GM18508 (cell line): Measurements from ENCODE around the gene ABCA1.

Experiments
- ATAC-seq: cut with Tn5 transposase; IDR thresholded peaks from one replicate; pipeline ENCODE4 v1.9.1; 2021; ENCODE audit warnings: moderate number of reproducible peaks; ENCODE audit not compliant: insufficient read depth, unreplicated experiment

Gene ABCA1

DNA sequence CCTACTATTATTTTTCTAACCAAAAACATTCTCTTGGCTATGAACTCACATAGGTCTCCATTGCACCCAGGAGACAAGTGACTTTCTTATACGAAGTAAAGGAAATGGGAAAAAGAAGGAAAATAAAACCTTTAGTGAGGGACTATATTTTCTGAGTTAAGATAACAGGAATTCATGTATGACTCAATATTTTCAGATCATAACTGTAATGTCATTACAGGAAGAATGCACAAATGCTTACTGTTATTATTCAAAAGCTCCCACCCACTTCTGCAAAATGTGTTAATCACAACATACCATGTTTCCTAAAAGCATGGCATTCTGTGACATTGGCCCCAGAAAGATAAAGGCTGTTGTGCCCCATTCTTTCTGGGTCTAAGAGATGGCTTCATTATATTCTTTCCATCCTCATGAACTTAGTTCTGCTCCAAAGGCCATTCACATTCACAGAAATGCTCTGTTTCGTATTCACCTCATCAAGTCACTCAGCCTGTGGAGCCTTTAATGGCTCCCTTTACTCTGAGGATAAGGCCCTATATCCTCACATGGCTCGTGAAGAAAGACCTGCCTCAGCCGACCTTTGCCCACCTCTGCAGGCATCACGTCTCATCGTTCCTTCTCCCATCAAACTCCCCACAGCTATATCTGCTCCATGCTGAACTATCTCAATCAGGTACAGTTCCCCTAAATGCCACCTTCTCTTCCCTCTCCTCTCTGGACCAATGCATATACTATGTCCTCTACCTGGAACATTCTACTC is 77.0 kb downstream of the ABCA1 start:
- ATAC-seq: no peak

DNA sequence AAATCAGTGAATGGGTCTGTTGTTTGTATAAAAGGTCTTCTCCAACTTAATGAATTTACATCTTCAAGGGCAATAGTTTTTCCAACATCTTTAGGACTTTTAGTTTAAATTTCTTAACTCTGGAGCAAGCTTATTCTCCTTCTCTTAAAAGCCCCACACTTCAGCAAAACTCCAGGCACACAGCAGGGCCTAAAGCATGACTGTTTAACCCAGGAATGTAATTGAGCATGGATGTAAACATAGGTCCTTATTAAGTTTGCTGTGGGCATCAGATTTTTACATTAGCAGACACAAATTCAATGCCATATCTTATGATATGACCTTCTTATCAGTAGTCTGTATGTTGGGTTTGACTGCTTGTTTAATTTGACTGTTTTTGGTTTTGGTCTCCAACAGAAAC is 78.9 kb downstream of the ABCA1 start:
- ATAC-seq: no peak

DNA sequence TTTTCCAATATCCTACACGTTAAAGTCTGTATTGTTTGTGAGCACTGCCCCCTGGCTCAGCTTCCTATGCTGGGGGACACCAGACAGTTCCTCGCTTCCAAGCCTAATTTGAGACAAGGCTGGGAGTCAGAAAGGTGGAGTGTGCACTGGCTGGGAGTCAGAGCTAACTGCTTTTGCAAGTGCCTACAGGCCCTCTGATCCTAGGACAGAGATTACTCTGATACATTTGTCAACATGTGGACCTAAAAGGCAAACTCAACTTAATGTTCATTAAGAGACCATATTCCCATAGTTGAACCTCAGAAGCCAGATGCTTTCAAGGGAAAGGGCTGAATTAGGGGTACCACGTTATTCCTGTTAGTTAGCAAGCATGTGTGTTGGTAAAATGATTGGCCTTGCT is 83.2 kb downstream of the ABCA1 start:
- no peak for ATAC-seq

DNA sequence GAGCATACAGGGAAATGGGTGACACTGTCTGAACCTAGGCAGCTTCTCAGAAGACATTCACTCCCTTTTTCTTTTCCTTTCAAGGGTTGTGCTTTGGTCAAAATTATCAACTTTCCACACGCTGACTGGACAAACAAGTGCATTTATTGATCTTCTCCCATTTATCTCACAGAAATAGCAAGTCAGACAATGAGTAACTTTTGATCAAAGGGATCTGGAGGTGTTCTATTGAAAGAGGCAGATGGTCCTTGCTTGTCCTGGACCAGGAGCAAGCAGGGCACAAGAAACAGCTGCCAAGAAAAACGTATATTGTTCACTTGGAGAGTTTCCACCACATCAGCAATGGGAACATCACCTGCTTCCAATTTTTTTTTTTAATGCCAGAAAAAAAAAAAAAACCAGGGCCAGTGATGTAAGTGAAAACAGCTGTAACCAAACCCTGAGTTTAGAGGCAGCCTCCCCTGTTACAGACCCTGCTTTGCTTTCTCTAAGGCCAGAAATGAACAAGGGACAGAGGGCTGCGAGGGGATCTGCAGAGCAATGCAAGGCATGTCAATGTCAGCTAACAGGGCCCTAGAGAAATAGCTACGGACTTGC is 84.2 kb downstream of the ABCA1 start:
- ATAC-seq: no peak

DNA sequence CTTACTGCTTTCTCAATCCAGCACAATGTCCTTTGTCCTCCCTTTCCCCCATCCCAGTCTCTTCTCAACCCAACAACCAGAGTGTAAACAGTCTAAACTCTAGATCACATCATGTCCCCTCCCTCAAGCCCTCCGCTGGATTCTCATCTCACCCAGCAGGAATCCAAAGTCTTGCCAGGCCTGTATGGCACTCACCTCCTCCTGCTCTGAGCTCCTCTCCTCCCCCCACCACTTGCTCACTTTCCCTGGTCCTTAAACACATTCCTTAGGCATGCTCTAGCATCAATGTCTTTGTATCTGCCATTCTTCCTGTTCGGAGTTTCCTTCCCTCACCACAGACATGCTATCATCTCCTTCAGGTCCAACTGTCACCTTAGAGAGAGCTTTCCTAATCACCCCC is 85.3 kb downstream of the ABCA1 start:
- ATAC-seq: no peak

DNA sequence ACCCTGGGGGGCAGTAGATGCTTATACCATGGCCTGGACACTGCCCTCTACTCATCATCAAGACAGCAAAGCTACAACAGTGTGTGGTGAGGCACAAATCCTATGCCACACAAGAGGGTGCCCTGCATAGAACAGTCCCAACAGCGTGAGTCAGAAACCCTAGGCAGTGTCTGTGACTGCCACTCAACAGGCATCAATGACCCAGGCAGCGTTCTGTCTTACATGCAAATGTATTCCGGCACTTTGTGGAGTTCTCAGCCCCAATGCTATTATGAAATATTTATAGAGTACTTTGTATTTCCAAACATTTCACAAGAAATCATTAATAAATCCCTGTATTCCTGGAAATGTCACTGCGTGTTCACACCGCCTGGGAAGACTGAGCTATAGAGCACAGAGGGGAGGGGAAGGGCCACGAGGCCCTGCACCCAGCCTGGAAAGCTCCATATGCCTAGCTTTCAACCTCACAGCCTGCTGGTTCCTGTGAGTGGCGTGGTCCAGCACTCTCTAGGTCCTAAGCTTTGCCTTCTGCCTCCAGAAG is 86.3 kb downstream of the ABCA1 start:
- ATAC-seq: no peak

DNA sequence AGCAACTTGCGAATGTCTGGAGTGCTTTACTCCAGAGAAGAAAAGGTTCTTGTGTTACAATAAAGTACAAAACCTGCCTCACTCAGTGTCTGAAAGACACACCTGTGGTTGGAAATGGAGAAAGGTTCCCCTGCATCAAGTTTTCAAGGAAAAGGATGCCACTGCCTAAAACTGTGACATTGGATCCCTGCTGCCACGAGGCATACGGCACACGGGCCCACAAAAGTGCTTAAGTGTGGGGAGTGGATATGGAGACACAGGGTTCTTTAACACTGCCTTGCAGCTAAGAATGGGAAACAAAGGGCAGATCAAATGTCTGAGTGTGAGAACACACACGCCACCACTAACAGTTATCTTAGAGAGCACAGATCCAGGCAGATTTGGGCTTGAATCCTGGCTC is 89.0 kb downstream of the ABCA1 start:
- no peak for ATAC-seq

DNA sequence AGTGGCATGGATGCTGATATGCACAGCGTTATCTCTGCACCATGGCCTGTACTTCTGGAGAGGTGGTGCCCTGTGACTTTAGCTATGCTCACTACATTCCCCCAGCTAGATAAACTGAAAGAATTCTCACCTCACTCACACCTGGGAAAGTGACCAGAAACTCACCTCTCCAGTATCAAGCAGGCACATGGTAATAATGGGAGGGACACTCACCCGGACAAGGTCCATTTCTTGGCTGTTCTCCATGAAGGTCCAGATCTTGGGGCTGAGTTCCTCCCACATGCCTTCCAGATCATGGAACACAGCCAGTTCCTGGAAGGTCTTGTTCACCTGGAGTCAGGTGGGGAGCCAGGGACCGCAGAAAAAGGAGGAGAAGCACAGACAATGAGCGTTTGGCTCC is 91.2 kb downstream of the ABCA1 start:
- ATAC-seq: no peak

DNA sequence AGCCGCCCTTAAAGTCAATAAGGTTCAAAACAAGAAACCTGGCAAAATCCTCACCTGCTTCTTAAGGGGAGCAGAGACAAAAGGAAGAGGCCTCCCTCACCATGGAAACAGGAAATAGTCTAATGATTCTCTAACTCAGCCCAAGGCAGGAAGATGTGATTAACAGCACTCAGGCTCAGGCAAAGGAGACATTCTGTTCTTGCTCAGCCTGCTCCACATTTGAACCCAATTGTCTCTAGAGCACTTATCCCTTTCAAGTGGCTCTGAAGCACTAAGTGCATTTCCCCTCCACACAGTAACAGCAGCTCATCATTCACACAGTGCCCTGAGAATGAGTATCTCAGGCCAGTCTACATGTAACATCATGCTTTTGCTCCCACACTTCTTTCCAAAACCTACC is 91.7 kb downstream of the ABCA1 start:
- no peak for ATAC-seq

DNA sequence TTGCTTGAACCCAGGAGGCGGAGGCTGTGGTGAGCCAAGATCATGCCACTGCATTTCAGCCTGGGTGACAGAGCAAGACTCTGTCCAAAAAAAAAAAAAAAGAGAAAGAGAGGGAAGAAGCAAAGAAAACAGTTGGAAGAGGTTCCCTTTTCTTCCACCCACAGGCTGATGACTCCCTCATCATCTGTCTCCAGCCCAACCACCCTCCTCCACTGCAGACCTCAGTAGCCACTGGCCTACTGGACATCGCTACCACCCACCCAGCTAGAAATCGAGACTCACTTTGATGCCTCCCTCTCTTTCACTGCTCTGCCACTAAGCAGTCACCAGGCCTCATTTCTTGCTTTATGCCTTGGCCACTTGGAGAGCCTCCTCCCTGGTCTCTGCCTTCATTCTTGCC is 92.8 kb downstream of the ABCA1 start:
- ATAC-seq: no peak

DNA sequence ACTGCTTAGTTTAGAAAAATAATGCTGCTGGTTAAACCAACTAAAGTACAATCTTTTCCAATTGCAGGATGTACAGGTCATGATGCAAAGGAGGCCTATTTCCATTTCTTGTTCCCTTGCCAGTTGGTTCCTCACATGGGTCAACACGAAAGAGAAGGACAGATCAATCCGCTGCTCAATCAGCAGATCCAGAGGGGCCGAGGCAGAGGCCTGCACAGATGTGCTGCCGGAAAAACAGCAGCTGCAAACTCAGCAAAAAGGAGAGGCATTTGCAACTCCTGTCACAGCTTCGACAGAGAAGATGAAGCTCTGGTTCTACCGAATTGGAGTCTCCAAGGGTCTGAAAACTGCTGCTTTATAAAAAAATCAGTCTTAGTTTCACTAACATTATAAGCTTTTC is 94.3 kb downstream of the ABCA1 start:
- no peak for ATAC-seq

DNA sequence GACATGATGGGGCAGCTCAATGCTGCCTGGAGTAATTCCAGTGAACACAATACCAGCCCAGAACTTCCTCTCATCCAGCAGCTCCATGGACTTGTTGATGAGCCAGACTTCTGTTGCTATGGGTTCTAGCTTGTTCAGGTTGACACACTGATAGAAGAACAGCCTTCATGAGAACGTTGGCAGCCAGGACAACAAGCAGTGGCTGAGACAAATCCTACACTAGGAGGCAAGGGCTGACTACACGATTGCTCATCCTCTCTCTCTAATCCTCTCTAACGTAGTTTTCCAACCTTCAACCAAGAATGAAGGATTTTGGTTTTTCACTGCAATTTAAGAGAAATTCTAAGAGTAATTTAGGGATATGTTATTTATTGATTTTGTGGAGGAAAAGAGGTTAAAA is 96.3 kb downstream of the ABCA1 start:
- no peak for ATAC-seq

DNA sequence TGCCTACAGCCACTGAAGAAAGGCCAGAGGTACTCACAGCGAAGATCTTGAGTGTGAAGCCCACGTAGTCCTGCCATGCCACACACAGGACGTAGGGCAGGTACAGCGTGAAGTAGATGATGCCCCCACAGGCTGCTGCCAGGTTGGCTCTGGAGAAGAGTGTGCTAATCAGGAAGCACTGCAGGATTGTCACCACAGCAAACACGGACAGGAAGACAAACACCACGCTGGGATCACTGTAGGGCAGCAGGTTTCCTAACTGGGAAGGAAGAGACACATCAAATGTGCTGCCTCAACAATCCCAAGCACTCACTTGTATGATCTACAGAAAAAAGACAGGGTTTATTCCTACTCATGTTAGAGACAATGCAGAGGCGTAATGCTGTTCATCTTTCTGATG is 101.0 kb downstream of the ABCA1 start:
- ATAC-seq: no peak

DNA sequence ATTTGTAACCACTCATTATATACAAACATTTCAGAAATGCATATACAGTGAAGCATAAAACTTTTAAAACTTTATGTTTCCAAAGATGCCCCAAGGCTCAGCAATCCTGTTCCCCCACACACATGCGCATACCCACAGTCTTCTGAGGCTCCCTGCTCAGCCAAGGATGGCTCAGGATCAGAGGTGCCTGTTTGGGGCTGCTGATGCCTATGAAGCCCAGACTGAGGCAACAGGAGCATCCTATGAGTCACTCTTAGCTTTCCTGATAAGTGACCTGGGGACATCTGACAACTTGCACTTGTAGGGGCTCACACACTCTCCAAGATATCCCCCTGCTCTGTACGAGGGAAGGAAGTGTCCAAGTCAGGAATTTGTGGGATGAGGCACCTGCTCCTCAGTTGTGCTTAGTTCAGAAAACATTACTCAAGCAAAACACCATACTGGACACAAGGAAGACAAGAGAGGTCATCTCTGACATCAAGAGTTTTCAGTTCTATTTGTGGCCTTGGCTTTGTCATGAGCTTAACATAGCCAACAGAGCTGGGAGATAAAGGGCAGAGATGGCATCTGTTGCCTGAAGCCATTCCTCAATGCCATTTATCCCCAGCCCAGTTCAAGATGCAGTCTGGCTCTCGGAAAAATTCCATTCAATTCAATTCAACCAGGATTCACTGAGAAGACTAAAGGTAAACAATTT is 101.7 kb downstream of the ABCA1 start:
- no peak for ATAC-seq

DNA sequence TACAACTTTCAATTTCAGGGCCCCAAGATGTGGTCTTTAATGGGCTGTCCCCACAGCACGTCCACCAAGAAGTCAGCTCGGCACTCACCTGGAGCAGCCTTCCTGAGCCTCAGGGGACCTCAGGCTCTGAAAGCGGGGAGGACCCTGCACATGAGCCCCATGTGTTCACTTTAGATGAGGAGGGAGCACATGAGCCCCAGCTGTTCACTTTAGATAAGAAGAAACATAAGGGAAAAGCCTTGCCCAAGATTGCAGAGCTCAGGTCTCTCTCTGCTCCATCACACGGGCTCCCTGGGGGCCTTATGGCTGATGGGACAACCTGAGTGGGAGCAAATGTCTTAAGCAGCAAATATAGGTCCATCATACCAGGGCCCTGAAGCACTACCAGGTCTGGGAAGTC is 107.6 kb downstream of the ABCA1 start:
- ATAC-seq: no peak

DNA sequence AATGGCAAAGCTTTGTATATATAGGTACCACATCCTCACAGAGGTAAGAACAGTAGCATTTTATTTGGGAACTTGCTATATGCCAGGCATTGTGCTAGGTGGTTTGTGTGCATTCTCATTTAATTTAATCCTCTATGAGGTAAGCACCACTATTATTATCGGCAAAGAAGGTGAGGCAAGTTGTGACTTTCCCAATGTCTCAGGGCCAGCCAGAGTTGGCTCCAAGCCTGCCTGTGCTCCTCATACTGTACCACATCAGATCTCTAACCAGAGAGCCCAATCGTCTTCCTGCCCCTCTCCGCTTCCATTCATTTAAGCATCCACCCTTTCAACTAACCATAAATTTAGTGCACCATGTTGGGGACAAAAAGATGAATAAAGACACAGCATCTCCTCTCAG is 108.9 kb downstream of the ABCA1 start:
- ATAC-seq: no peak

DNA sequence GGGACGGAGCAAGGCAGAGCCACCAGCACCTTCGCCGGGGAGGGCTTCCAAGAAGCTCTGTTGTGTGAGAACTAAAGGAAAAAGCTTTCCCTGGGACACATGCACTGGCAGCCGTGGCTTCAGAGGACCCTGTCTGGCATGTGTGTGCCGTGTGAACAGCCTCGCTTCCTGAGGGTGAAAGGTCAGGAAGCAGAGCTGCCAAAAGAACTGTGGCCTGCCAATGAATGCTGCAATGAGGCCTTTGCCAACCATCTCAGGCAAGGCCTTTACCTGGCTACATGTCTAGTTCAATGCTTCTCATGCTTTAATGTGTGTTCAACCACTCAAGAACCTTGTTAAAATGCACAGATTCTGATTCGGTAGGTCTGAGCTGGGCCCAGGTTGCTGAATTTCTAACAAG is 110.5 kb downstream of the ABCA1 start:
- no peak for ATAC-seq

DNA sequence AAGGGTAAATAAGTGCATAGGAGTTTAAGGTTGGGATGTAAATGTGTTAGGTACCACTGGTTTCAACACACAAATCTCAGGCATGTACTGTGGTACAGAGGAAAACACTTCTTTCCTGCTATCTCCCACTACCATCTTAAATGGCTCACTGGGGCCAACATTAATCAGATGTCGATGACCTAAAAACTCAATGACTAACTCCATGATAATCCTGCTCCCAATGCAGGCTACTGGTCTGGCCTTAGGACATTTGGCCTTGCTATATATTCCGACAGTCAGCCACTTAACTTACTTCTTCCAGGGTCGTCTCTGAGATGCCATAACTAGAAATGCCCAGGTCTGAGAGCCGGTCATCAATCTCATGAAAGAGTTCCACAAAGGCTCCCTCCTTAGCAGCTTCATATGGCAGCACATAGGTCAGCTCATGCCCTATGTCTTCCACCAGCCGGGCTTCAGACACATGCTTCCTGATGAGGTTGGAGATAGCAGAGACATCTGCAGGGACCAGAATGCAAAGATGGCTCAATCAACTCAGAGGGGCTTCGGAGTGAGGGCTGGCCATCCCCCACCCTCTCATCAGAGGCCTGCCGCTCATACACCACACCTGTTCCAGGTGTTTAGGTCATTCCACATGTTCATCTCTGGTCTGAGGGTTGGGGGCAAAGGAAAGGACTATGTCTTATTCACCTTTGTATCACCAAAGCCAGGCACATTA is 111.9 kb downstream of the ABCA1 start:
- no peak for ATAC-seq

DNA sequence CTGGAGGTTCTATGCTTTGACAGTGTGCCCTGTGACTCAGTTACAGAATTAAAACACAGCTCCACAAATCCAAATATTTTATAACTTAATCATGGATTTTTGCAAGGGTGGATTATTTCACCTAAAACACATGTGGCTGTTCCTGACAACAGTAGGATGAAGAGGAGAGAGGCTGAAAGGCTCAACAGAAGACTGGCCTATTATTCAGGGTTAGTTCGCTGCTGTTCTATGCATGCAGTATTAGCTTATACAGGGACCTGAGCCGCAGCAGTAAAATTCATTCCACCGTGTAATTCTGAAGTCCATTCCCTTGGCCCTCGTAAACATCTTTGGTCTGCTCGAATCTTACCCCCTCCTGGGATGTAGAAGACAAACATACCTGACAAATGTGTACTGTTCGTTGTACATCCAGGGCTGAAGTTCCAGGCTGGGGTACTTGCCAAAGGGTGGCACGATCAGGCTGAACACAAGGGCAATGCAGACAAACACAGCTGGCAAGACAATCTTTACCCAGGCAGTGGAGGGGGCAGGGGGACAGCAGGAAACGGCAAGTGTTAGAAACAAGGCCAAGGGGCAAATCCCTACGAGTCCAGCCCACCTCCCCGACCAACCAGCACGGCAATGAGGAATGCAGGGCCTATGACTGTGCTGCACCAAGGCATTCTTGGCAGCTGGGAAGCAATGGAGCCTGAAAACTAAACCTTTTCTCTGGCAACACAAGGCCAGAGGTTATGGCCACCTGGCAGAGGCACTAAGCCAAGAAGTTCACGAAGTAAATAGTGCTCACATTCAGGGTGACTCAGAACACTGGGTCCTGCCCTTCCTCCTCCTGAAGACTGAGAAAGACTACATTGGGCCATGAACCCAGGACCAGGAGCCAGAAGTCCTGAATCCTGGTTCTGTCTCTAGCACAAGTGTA is 117.3 kb downstream of the ABCA1 start:
- no peak for ATAC-seq
